Measurements from ENCODE around the gene HSPB7.

GRCh38 chr1:15966956-15967344 lies 50.9 kb downstream of the HSPB7 start:
- TF ChIP-seq CTCF (IDR thresholded peaks at IDR 0.05) (no peak), ELF4 (CRISPR knock-in tag; IDR thresholded peaks at IDR 0.05; ENCODE audit: low read depth) (no peak), RELA (CRISPR knock-in tag; IDR thresholded peaks at IDR 0.05; ENCODE audit: borderline replicate concordance) (no peak), PRDM15 (CRISPR knock-in tag; IDR thresholded peaks at IDR 0.05) (no peak), NR2C2 (CRISPR knock-in tag; IDR thresholded peaks at IDR 0.05) (no peak), KAT7 (CRISPR knock-in tag; IDR thresholded peaks at IDR 0.05; ENCODE audit: borderline replicate concordance) (no peak), TEAD4 (CRISPR knock-in tag; IDR thresholded peaks at IDR 0.05) (no peak)
- TF ChIP-seq, protein P1, sequence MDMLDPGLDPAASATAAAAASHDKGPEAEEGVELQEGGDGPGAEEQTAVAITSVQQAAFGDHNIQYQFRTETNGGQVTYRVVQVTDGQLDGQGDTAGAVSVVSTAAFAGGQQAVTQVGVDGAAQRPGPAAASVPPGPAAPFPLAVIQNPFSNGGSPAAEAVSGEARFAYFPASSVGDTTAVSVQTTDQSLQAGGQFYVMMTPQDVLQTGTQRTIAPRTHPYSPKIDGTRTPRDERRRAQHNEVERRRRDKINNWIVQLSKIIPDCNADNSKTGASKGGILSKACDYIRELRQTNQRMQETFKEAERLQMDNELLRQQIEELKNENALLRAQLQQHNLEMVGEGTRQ (CRISPR knock-in tag; IDR thresholded peaks at IDR 0.05) = no peak
- TF ChIP-seq, protein P2, sequence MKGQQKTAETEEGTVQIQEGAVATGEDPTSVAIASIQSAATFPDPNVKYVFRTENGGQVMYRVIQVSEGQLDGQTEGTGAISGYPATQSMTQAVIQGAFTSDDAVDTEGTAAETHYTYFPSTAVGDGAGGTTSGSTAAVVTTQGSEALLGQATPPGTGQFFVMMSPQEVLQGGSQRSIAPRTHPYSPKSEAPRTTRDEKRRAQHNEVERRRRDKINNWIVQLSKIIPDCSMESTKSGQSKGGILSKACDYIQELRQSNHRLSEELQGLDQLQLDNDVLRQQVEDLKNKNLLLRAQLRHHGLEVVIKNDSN (CRISPR knock-in tag; IDR thresholded peaks at IDR 0.05) = no peak
- TF ChIP-seq, protein P3, sequence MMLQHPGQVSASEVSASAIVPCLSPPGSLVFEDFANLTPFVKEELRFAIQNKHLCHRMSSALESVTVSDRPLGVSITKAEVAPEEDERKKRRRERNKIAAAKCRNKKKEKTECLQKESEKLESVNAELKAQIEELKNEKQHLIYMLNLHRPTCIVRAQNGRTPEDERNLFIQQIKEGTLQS (CRISPR knock-in tag; conservative IDR thresholded peaks at IDR 0.05) = no peak
- TF ChIP-seq, protein P4, sequence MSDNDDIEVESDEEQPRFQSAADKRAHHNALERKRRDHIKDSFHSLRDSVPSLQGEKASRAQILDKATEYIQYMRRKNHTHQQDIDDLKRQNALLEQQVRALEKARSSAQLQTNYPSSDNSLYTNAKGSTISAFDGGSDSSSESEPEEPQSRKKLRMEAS (CRISPR knock-in tag; IDR thresholded peaks at IDR 0.05) = no peak
- TF ChIP-seq, protein P5, sequence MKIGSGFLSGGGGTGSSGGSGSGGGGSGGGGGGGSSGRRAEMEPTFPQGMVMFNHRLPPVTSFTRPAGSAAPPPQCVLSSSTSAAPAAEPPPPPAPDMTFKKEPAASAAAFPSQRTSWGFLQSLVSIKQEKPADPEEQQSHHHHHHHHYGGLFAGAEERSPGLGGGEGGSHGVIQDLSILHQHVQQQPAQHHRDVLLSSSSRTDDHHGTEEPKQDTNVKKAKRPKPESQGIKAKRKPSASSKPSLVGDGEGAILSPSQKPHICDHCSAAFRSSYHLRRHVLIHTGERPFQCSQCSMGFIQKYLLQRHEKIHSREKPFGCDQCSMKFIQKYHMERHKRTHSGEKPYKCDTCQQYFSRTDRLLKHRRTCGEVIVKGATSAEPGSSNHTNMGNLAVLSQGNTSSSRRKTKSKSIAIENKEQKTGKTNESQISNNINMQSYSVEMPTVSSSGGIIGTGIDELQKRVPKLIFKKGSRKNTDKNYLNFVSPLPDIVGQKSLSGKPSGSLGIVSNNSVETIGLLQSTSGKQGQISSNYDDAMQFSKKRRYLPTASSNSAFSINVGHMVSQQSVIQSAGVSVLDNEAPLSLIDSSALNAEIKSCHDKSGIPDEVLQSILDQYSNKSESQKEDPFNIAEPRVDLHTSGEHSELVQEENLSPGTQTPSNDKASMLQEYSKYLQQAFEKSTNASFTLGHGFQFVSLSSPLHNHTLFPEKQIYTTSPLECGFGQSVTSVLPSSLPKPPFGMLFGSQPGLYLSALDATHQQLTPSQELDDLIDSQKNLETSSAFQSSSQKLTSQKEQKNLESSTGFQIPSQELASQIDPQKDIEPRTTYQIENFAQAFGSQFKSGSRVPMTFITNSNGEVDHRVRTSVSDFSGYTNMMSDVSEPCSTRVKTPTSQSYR (CRISPR knock-in tag; IDR thresholded peaks at IDR 0.05) = no peak

Measured in WTC11 (cell line).